ENCODE measurements around the gene PHACTR3.

PHACTR3 gene

GRCh38 chr20:59817846-59818615, 213.7 kb downstream of the PHACTR3 start:
- no peak for DNase-seq (ENCODE audit: low read depth)

GRCh38 chr20:59818911-59819310, 214.6 kb downstream of the PHACTR3 start:
- DNase-seq (ENCODE audit: low read depth), result no peak

- no peak for DNase-seq (ENCODE audit: low read depth)
Observed at GRCh38 chr20:59819496-59820203, 215.3 kb downstream of the PHACTR3 start.

- DNase-seq (ENCODE audit: low read depth), result no peak
Observed at GRCh38 chr20:59820204-59821041, 216.1 kb downstream of the PHACTR3 start.

GRCh38 chr20:59821201-59821600, 216.9 kb downstream of the PHACTR3 start:
- no peak for DNase-seq (ENCODE audit: low read depth)

GRCh38 chr20:59821788-59822187, 217.4 kb downstream of the PHACTR3 start:
- no peak for DNase-seq (ENCODE audit: low read depth)

- no peak for DNase-seq (ENCODE audit: low read depth)
Observed at GRCh38 chr20:59822291-59823029, 218.1 kb downstream of the PHACTR3 start.

GRCh38 chr20:59823030-59823423, 218.7 kb downstream of the PHACTR3 start:
- DNase-seq (ENCODE audit: low read depth), result no peak

- no peak for DNase-seq (ENCODE audit: low read depth)
Observed at GRCh38 chr20:59823491-59824259, 219.3 kb downstream of the PHACTR3 start.

- no peak for DNase-seq (ENCODE audit: low read depth)
Observed at GRCh38 chr20:59824711-59825562, 220.6 kb downstream of the PHACTR3 start.

GRCh38 chr20:59825563-59825920, 221.2 kb downstream of the PHACTR3 start:
- DNase-seq (ENCODE audit: low read depth), result no peak

- DNase-seq (ENCODE audit: low read depth), result no peak
Observed at GRCh38 chr20:59825944-59826759, 221.8 kb downstream of the PHACTR3 start.

GRCh38 chr20:59827138-59828056, 223.1 kb downstream of the PHACTR3 start:
- DNase-seq (ENCODE audit: low read depth), result no peak

- DNase-seq (ENCODE audit: low read depth), result no peak
Observed at GRCh38 chr20:59828125-59829053, 224.0 kb downstream of the PHACTR3 start.

GRCh38 chr20:59829054-59829785, 224.9 kb downstream of the PHACTR3 start:
- no peak for DNase-seq (ENCODE audit: low read depth)

All from stimulated activated CD8-positive, alpha-beta memory T cell treated with anti-CD3 and anti-CD28 coated beads, Interleukin-15, amount 100 ng/mL, for 1 hour (primary cell).